OCI-LY3 (cell line): ENCODE results near the gene RELT.

Source experiments
- H2AFZ ChIP-seq: fragments of 200-600, 300-600 bp; shearing (Covaris generic); 2 replicates; pipeline ENCODE4 v1.6.0; 2014; ENCODE audit warnings: antibody characterized with exemption, low read depth, low read length
- H3K27ac ChIP-seq: fragments of 200-600, 300-600 bp; sonication (generic); 2 replicates; pipeline ENCODE4 v1.5.1; 2014; ENCODE audit warnings: mild to moderate bottlenecking, low read length, moderate library complexity, mixed read lengths
- H3K27me3 ChIP-seq: fragments of 200-600, 300-600 bp; sonication (generic); 2 replicates; pipeline ENCODE4 v1.6.1; 2014; ENCODE audit warnings: low read depth, low read length, mixed read lengths
- H3K36me3 ChIP-seq: fragments of 200-600, 300-600 bp; sonication (generic); replicated peaks from 2 replicates; pipeline ENCODE3; 2014; ENCODE audit warnings: low read depth, low read length, mixed read lengths
- H3K4me1 ChIP-seq: fragments of 300-600, 200-600 bp; sonication (generic); 2 replicates; pipeline ENCODE4 v1.6.1; 2014; ENCODE audit warnings: low read length, mixed read lengths
- H3K4me2 ChIP-seq: fragments of 200-600, 300-600 bp; sonication (generic); 2 replicates; pipeline ENCODE4 v1.6.1; 2014; ENCODE audit warnings: low read length, mixed read lengths
- H3K4me3 ChIP-seq: fragments of 300-600, 200-600 bp; sonication (generic); 2 replicates; pipeline ENCODE4 v1.5.1; 2014; ENCODE audit warnings: antibody characterized with exemption, mild to moderate bottlenecking, low read length, moderate library complexity
- H3K79me2 ChIP-seq: fragments of 300-600, 200-600 bp; shearing (Covaris generic); 2 replicates; pipeline ENCODE4 v1.6.1; 2014; ENCODE audit warnings: mild to moderate bottlenecking, low read length, mixed read lengths
- H3K9ac ChIP-seq: fragments of 300-600, 200-600 bp; shearing (Covaris generic); 2 replicates; pipeline ENCODE4 v1.6.0; 2014; ENCODE audit warnings: mild to moderate bottlenecking, low read length, moderate library complexity
- H3K9me3 ChIP-seq: fragments of 200-600, 300-600 bp; shearing (Covaris generic); 2 replicates; pipeline ENCODE4 v1.6.1; 2014; ENCODE audit warnings: low read length, mixed read lengths; ENCODE audit not compliant: insufficient read depth
- H4K20me1 ChIP-seq: fragments of 200-600, 300-600 bp; sonication (generic); 2 replicates; pipeline ENCODE4 v1.6.1; 2016; ENCODE audit warnings: low read length, mixed read lengths; ENCODE audit not compliant: insufficient read depth
- EZH2phosphoT487 ChIP-seq: fragments of 200-600 bp; shearing (Covaris generic); IDR thresholded peaks from 2 replicates; pipeline ENCODE4 v1.6.1; 2018; ENCODE audit warnings: antibody characterized with exemption, mixed run types, low read depth
- TF ChIP-seq, protein P1 (sequence below): fragments of 200-600, 300-600 bp; sonication (generic); IDR thresholded peaks from 2 replicates; pipeline ENCODE4 v1.5.1; 2014; ENCODE audit warnings: antibody characterized with exemption, low read length, low read depth

The RELT gene

DNA sequence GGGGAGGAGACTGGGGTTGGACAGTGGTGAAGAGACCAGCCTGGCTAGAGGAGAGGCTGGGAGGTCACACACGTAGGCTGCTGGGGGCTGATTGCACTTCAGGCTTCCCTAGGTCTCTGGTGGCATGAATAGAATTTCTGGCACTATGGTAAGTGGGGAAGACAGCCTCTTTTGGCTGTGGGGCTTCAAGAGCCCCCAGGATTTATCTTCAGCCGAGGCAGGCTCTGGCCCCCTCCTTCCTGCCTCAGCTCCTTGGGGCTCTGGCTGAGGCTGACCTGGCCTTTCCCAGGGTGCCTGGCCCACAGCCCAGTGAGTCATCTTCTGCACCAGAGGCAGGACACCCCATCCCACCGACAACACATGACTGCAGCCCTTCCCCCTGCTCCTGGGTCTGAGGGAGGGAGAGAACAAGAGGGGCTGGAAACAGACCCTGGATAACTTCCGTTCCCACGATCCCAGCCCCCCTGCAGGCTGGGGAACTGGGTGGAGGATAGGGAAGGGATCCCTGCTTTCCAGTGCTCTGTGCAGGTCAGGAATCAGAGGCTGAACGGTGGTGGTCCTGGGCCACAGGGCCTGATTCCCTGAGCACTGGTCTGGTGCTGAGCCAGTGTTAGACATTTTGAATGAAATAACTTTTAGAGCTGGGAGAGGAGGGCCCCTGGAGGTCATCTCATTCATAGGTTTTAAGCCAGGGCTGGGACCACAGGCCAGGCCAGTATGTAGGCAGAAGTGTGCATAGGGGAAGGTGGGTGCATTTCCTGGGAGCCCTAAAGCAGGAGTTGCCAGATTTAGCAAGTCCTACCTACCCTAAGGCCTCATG lies 41.6 kb upstream of the RELT start:
- Histone ChIP-seq H3K9ac (peak overlapping the region; percentile 8; the same call in 1 of the 2 replicates), H3K4me2 (peak overlapping the region; percentile 55), H3K36me3 (no peaks in the 10 kb centered on the region), H2AFZ (no peak overlapping the region), H3K27ac (no peak overlapping the region), H3K4me3 (no peak overlapping the region), H3K79me2 (no peaks in the 10 kb centered on the region), H3K9me3 (no peaks in the 10 kb centered on the region), H3K27me3 (no peaks in the 10 kb centered on the region), H3K4me1 (peaks cover 21% of the 10 kb centered on the region), H4K20me1 (no peaks in the 10 kb centered on the region)
- TF ChIP-seq, protein P1, sequence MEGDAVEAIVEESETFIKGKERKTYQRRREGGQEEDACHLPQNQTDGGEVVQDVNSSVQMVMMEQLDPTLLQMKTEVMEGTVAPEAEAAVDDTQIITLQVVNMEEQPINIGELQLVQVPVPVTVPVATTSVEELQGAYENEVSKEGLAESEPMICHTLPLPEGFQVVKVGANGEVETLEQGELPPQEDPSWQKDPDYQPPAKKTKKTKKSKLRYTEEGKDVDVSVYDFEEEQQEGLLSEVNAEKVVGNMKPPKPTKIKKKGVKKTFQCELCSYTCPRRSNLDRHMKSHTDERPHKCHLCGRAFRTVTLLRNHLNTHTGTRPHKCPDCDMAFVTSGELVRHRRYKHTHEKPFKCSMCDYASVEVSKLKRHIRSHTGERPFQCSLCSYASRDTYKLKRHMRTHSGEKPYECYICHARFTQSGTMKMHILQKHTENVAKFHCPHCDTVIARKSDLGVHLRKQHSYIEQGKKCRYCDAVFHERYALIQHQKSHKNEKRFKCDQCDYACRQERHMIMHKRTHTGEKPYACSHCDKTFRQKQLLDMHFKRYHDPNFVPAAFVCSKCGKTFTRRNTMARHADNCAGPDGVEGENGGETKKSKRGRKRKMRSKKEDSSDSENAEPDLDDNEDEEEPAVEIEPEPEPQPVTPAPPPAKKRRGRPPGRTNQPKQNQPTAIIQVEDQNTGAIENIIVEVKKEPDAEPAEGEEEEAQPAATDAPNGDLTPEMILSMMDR, result no peak; the same call in 1 of the 2 replicates
- no peak for TF ChIP-seq EZH2phosphoT487

DNA sequence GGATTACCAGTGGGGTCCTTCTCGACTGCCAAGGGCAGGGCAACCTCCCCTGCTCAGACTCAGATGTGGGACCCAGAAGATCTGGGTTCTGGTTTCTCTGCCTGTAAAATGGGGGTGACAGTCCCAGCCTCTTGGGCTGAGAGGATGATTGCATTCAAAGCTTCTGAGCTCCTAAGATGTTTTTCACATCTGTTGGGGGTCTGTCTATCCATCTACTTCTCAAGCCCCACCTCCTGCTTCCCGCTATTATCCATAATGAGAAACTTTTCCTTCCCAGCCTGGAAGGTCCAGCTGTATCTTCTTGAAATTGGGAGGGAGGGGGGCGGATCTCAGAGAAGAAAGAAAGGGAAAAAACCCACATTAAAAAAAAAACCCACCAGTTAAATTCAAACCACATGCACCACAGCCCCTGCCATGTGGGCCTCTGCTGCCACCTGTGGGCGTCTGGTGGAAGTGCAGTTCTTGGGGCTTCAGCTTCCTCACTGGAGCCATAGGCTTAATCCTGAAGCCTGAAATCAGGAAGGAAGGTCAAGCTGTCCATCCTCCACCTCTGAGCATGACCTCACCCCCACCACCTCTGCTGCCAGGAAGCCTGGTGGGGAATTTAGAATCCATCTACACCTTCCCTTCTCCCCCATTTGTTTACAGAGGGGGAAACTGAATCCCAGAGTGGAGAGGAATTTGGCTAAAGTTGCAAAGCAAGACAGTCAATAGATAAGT lies 40.8 kb upstream of the RELT start:
- TF ChIP-seq, protein P1, result peak; percentile 99
- TF ChIP-seq EZH2phosphoT487, result no peak
- Histone ChIP-seq H3K36me3 (no peaks in the 10 kb centered on the region), H3K9me3 (no peaks in the 10 kb centered on the region), H3K79me2 (no peaks in the 10 kb centered on the region), H2AFZ (no peak overlapping the region), H4K20me1 (no peaks in the 10 kb centered on the region), H3K27ac (no peak overlapping the region), H3K4me2 (peak overlapping the region; percentile 55), H3K4me3 (peak overlapping the region; percentile 18; the same call in 1 of the 2 replicates), H3K9ac (peak overlapping the region; percentile 8; the same call in 1 of the 2 replicates), H3K4me1 (peaks cover 21% of the 10 kb centered on the region), H3K27me3 (no peaks in the 10 kb centered on the region)

DNA sequence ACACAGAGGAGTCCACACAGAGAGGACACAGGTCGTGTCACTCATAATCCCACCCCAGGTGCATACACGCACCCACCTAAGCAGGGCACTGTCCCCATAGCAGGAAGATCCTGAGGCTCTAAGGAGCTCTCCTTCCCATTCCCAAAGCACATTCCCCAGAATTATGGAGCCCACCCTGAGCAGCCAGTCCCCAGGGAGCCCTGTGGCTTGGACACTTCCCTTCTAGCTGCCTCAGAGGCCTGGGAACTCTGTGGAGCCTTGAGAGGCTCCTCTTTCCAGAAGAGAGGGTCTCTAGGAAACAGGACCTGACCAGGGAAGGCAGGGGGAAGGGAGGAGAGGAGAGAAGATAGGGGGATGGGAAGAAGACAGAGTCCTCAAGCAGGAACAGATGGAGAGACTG lies 38.4 kb upstream of the RELT start:
- H3K9ac ChIP-seq, result no peak overlapping the region
- H3K27ac ChIP-seq, result no peak overlapping the region
- no peak overlapping the region for H2AFZ ChIP-seq
- H3K9me3 ChIP-seq, result no peaks in the 10 kb centered on the region
- no peaks in the 10 kb centered on the region for H3K79me2 ChIP-seq
- no peaks in the 10 kb centered on the region for H3K36me3 ChIP-seq
- H3K27me3 ChIP-seq, result no peaks in the 10 kb centered on the region
- TF ChIP-seq, protein P1, result no peak
- TF ChIP-seq EZH2phosphoT487, result no peak
- H4K20me1 ChIP-seq, result no peaks in the 10 kb centered on the region
- no peak overlapping the region for H3K4me2 ChIP-seq
- peaks cover 21% of the 10 kb centered on the region for H3K4me1 ChIP-seq
- H3K4me3 ChIP-seq, result no peak overlapping the region

DNA sequence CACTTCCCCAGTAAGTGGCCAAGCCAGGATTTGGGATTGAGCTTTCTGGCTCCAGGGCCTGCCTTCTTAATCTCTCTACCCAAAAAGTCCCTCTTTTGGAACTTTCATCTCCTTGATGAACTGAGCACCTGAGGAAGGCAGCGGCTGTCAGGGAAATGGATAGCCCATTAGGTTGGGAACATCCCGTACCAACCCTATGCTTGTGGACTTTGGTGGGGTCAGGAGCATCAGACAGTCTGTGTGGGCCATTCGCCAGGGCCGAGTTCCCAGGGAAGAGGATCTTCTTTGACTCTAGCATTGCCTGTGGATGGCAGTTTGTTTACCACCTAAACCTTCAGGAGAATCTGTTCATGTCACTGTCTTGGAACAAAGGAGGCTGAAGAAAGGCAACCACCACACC lies 37.9 kb upstream of the RELT start:
- Histone ChIP-seq H3K79me2 (no peaks in the 10 kb centered on the region), H3K9me3 (no peaks in the 10 kb centered on the region), H2AFZ (no peak overlapping the region), H3K4me3 (no peak overlapping the region), H4K20me1 (no peaks in the 10 kb centered on the region), H3K27me3 (no peaks in the 10 kb centered on the region), H3K4me1 (peaks cover 21% of the 10 kb centered on the region), H3K9ac (no peak overlapping the region), H3K4me2 (no peak overlapping the region), H3K27ac (no peak overlapping the region), H3K36me3 (no peaks in the 10 kb centered on the region)
- TF ChIP-seq, protein P1, result no peak
- TF ChIP-seq EZH2phosphoT487, result no peak
